Tibial artery (tissue), 4 donors: ENCODE measurements around the gene NCKAP5.

ENCODE experiments used
- DNase-seq, 2 donors: peaks; one replicate each; pipeline ENCODE4 v3.0.0-alpha.2; 2019
- H3K27ac ChIP-seq, 2 donors: fragments of 200-600 bp; sonication (generic) in 1 of 2; 1 replicate in 1 of 2; 2 replicates in 1 of 2; pipeline ENCODE4 v1.5.1; 2018 to 2019; ENCODE audit warnings: mild to moderate bottlenecking in 1 of 2
- H3K27me3 ChIP-seq, 2 donors: fragments of 200-600 bp; sonication (generic) in 1 of 2; one replicate each; pipeline versions ENCODE4 v1.5.1 to v1.6.0; 2016 to 2019
- H3K36me3 ChIP-seq, 3 donors: fragments of 200-600 bp; sonication (generic) in 2 of 3; one replicate each; pipeline ENCODE4 v1.5.1; 2016 to 2019; ENCODE audit warnings: mild to moderate bottlenecking in 2 of 3
- H3K4me1 ChIP-seq, 4 donors: fragments of 200-600 bp; sonication (generic) in 2 of 4; 1 replicate in 3 of 4; 2 replicates in 1 of 4; pipeline ENCODE4 v1.5.1; 2016 to 2019
- H3K4me3 ChIP-seq, 2 donors: fragments of 200-600 bp; sonication (generic) in 1 of 2; 1 replicate in 1 of 2; 2 replicates in 1 of 2; pipeline ENCODE4 v1.5.1; 2018 to 2019; ENCODE audit warnings: mild to moderate bottlenecking in 2 of 2
- H3K9me3 ChIP-seq, 3 donors: fragments of 200-600 bp; sonication (generic) in 1 of 3; one replicate each; pipeline ENCODE4 v1.5.1; 2016 to 2019
- intact Hi-C: fragments of 100-400 bp; cut with DNase I; formaldehyde crosslinking; loops from one replicate; pipeline ENCODE4 v1.15.0; 2023; ENCODE audit warnings: low total_unique reads
- TF ChIP-seq, protein P1 (sequence below), 2 experiments: fragments of 200-600 bp in 1 of 2; fragments of 450-650 bp in 1 of 2; IDR thresholded peaks; one replicate each; pipeline ENCODE4 v1.5.1; 2017 to 2019; ENCODE audit warnings: antibody characterized with exemption in 2 of 2, mild to moderate bottlenecking in 1 of 2, moderate library complexity in 1 of 2

NCKAP5 gene

DNA sequence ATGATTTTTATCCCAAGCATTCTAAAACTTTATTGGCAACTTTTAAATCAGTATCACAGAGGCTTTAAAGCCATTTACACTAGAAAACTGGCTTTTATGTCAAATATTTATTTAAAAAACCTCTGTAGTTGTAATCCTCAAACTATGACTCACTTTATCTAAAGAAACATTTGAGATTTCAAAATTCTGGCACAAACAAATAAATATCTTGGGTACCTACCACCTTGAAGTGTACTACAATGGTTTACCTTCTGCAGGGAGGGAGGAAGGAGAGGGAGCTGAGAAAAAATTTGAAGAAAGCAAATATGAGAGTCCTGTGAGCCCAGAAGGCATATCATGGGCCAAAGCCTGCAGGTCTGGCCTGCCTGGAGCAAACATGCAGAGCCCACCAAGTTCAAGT, 155.6 kb downstream of the NCKAP5 start:
- Histone ChIP-seq H3K27me3 (no peaks in the 10 kb centered on the region), H3K4me1 (no peaks in the 10 kb centered on the region), H3K9me3 (no peaks in the 10 kb centered on the region), H3K27ac (no peak overlapping the region), H3K4me3 (no peak overlapping the region), H3K36me3 (no peaks in the 10 kb centered on the region)
- TF ChIP-seq, protein P1, sequence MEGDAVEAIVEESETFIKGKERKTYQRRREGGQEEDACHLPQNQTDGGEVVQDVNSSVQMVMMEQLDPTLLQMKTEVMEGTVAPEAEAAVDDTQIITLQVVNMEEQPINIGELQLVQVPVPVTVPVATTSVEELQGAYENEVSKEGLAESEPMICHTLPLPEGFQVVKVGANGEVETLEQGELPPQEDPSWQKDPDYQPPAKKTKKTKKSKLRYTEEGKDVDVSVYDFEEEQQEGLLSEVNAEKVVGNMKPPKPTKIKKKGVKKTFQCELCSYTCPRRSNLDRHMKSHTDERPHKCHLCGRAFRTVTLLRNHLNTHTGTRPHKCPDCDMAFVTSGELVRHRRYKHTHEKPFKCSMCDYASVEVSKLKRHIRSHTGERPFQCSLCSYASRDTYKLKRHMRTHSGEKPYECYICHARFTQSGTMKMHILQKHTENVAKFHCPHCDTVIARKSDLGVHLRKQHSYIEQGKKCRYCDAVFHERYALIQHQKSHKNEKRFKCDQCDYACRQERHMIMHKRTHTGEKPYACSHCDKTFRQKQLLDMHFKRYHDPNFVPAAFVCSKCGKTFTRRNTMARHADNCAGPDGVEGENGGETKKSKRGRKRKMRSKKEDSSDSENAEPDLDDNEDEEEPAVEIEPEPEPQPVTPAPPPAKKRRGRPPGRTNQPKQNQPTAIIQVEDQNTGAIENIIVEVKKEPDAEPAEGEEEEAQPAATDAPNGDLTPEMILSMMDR (IDR thresholded peaks at IDR 0.05) = no peak
- no peak for DNase-seq
- intact Hi-C loops = no loop called here

GRCh38 chr2:133411857-133412256, 156.4 kb downstream of the NCKAP5 start:
- Histone ChIP-seq H3K27me3 (no peaks in the 10 kb centered on the region), H3K9me3 (no peaks in the 10 kb centered on the region), H3K4me3 (no peak overlapping the region), H3K36me3 (no peaks in the 10 kb centered on the region), H3K4me1 (no peaks in the 10 kb centered on the region), H3K27ac (no peak overlapping the region)
- DNase-seq = no peak
- TF ChIP-seq, protein P1 (IDR thresholded peaks at IDR 0.05) = no peak
- intact Hi-C loops = no loop called here

DNA sequence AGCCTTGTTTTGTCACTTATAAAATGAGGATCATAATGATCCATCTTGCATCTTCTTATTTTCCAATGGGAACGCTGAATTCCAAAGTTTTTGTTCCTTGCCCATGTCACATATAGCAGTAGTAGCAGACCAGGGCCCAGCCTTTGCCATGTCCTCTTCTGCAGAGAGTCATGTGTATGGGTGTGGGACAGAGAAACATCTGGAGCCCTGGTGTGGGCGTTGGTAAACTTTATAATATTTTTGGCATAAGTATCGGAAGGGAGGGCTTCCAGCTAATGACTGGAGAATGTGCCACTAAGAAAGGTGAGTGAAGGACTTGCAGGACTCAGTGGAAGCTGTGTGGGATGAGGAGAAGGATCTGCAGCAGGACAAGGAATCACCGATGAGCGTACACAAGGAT, 157.2 kb downstream of the NCKAP5 start:
- H3K4me3 ChIP-seq = no peak overlapping the region
- TF ChIP-seq, protein P1 (IDR thresholded peaks at IDR 0.05) = no peak
- no peaks in the 10 kb centered on the region for H3K9me3 ChIP-seq
- H3K36me3 ChIP-seq = no peaks in the 10 kb centered on the region
- no peak for DNase-seq
- H3K27me3 ChIP-seq = no peaks in the 10 kb centered on the region
- H3K27ac ChIP-seq = no peak overlapping the region
- intact Hi-C loops = no loop called here
- no peaks in the 10 kb centered on the region for H3K4me1 ChIP-seq

- Histone ChIP-seq H3K36me3 (no peaks in the 10 kb centered on the region), H3K9me3 (no peaks in the 10 kb centered on the region), H3K27ac (no peak overlapping the region), H3K4me1 (no peaks in the 10 kb centered on the region), H3K27me3 (no peaks in the 10 kb centered on the region), H3K4me3 (no peak overlapping the region)
- DNase-seq = no peak
- TF ChIP-seq, protein P1 (IDR thresholded peaks at IDR 0.05) = no peak
- intact Hi-C loops = no loop called here
Observed at GRCh38 chr2:133409581-133410285, 158.5 kb downstream of the NCKAP5 start.

GRCh38 chr2:133408671-133409070, 159.6 kb downstream of the NCKAP5 start:
- Histone ChIP-seq H3K27ac (no peak overlapping the region), H3K36me3 (no peaks in the 10 kb centered on the region), H3K4me1 (no peaks in the 10 kb centered on the region), H3K9me3 (no peaks in the 10 kb centered on the region), H3K27me3 (no peaks in the 10 kb centered on the region), H3K4me3 (no peak overlapping the region)
- intact Hi-C loops = no loop called here
- TF ChIP-seq, protein P1 (IDR thresholded peaks at IDR 0.05) = no peak
- DNase-seq = no peak

DNA sequence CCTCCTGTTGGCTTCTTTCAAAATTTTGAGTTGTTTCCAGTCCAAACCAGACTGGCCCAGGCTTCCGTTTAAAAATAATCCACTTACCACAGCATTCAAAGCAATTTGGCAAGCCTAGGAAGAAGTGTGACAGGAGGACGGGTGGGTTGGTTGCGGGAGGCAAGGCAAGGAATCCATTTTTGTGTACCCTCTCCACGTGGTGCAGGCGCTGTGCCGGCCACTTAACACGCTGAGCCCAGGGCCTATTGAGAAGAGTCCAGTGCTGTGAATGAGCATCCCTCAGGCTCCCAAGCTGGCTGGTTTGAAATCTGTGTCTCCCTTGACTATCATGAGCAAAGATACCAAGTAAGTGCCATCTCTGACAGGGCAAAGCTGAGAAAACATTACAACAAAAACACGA, 160.9 kb downstream of the NCKAP5 start:
- Histone ChIP-seq H3K36me3 (no peaks in the 10 kb centered on the region), H3K4me1 (no peaks in the 10 kb centered on the region), H3K9me3 (no peaks in the 10 kb centered on the region), H3K4me3 (no peak overlapping the region), H3K27me3 (no peaks in the 10 kb centered on the region), H3K27ac (no peak overlapping the region)
- TF ChIP-seq, protein P1 (IDR thresholded peaks at IDR 0.05) = no peak
- no peak for DNase-seq
- intact Hi-C loops = no loop called here
